Activated naive CD8-positive, alpha-beta T cell (primary cell): ENCODE measurements around the gene TNK2.
"Not testable (repeated sequence)": the region's sequence is repeated elsewhere in the genome, so short reads cannot be mapped to it uniquely, and the experiment has no call there.

Source experiments
- H3K27ac Mint-ChIP-seq: one replicate; pipeline ENCODE4 v1.8.0; 2021; ENCODE audit warnings: mixed read lengths
- H3K27me3 Mint-ChIP-seq: one replicate; pipeline ENCODE4 v1.8.0; 2021; ENCODE audit warnings: mixed read lengths
- H3K36me3 Mint-ChIP-seq: one replicate; pipeline ENCODE4 v1.8.0; 2021; ENCODE audit warnings: mixed read lengths
- H3K4me1 Mint-ChIP-seq: one replicate; pipeline ENCODE4 v1.8.0; 2021; ENCODE audit warnings: low read depth, mixed read lengths
- H3K4me3 Mint-ChIP-seq: one replicate; pipeline ENCODE4 v1.8.0; 2021; ENCODE audit warnings: mild to moderate bottlenecking, mixed read lengths
- H3K9me3 Mint-ChIP-seq: one replicate; pipeline ENCODE4 v1.8.0; 2021; ENCODE audit warnings: low read depth, mixed read lengths

The TNK2 gene

DNA sequence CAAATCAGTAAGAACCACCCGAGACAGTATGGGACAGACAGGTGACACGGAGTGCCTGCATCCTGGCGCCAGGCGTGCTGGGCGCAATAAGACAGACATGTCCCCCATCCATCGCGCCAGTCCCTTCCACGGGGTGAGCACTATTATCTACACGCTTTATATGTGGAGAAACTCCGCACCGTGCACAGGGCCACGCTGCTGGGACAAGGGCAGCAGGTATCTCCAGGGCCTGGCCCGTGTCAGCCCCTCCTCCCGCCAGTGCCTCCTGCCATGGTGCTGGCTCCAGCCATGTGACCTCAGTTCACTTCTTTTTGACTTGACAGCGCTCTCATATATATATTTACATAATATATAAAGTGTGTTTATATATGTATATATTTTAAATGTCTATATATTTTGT is 42.6 kb downstream of the TNK2 start:
- H3K4me1 Mint-ChIP-seq, result peaks cover 2% of the 10 kb centered on the region
- no peak overlapping the region for H3K4me3 Mint-ChIP-seq
- H3K27me3 Mint-ChIP-seq, result no peaks in the 10 kb centered on the region
- H3K9me3 Mint-ChIP-seq, result no peaks in the 10 kb centered on the region
- H3K27ac Mint-ChIP-seq, result no peak overlapping the region
- no peaks in the 10 kb centered on the region for H3K36me3 Mint-ChIP-seq

DNA sequence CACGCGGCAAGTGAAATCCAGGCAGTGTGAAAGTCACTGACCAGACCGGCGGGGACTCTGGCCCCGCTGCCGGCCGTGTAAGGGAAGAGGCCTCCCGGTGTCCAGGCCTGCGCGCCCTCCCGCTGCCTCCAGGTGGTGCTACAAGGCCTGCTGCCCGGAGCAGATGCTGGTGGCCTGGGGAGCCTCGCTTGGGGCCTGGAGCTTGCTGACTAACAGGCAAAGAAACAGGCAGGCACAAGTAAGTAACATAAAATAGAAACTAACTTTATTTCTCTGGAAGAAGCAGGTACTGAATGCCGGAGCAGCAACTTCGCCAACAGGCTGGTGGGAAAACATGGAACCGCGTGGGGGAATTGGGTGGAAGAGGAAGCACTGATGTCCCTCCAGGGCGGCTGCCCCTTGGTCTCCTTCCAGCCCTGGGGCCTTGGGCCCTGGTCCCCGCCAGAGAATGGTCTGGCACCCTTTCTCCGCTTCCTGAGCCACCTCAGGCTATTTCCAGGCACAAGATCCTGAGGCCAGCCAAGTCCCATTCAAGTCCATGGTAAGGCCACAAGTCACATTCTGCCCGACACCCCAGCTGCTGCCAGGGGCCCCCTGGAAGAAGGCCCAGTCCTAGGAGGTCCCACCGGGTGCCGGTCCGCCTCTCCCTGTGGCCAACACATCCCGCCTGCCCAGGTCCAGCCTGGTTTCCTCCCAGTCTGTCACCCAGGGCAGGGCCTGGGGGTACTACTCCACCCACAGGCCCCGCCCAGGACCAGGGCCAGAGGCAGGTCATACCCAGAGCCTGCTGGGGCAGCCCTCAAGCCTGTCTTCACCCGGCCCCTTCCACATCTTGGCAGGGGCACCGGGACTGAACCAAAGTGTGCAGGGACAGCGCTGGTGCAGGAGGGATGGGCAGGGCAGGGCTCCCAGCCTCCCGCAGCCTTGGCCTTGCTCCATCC is 45.0 kb downstream of the TNK2 start:
- Mint-ChIP-seq H3K27me3 (no peaks in the 10 kb centered on the region), H3K4me3 (no peak overlapping the region), H3K27ac (no peak overlapping the region), H3K36me3 (no peaks in the 10 kb centered on the region), H3K4me1 (peaks cover 5% of the 10 kb centered on the region), H3K9me3 (no peaks in the 10 kb centered on the region)

DNA sequence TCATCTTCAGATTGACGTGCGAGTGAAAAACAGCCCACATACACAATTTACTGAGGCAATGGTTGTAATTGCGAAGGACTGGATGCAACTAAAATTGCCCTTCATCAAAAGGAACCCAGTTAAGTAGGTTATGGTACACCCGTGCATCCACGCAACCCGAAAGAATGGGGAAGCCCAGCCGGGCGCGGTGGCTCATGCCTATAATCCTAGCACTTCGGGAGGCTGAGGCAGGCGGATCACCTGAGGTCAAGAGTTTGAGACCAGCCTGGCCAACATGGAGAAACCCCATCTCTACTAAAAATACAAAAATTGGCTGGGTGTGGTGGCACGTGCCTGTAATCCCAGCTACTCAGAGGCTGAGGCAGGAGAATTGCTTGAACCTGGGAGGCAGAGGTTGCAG is 46.0 kb downstream of the TNK2 start:
- H3K4me3 Mint-ChIP-seq, H3K36me3 Mint-ChIP-seq, H3K27ac Mint-ChIP-seq, H3K27me3 Mint-ChIP-seq, H3K9me3 Mint-ChIP-seq, H3K4me1 Mint-ChIP-seq: not testable (repeated sequence)

DNA sequence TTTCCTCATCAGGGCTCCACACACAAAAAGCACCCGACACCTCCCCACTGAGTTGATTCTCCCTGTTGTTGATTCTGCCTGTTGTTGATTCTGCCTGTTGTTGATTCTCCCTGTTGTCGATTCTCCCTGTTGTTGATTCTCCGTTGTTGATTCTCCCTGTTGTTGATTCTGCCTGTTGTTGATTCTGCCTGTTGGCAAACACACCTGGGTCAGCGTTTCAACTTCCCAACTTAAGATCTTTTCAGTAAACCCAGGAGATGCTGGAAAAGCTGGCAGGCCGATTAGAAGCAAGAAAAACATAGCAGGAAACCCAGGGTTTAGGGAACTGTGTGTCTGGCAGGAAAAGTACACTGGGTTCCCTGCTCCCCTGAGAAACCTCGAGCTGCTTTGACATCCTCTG is 47.9 kb downstream of the TNK2 start:
- Mint-ChIP-seq H3K36me3 (no peaks in the 10 kb centered on the region), H3K27ac (no peak overlapping the region), H3K9me3 (no peaks in the 10 kb centered on the region), H3K27me3 (no peaks in the 10 kb centered on the region), H3K4me3 (no peak overlapping the region), H3K4me1 (peaks cover 5% of the 10 kb centered on the region)

DNA sequence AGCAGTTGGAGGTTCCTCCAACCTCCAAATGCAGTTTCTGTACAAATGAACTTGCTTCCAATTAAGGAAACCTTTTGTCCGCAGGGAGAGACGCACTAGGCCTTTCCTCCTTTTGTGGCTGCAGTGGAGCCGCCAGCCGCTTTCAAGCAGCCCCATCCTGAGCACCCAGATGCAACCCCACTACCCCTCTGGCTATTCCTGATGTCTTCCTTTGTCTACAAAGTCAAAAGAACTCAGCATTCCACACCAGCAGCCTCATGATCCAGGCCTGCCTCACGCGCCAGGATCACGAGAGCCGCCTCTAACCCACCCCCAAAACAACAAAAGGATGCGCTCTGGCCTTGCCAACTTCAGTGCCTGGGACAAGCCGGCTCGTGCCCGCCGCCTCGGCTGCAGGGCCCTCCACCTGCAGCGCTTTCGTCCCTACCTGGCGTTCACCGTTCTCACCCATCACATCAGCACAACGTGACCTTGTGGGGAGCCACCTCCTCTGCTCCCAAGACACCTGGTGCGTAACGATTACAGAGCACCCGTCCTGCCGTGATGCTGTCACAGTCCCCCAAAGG is 48.4 kb downstream of the TNK2 start:
- Mint-ChIP-seq H3K36me3 (no peaks in the 10 kb centered on the region), H3K4me1 (peaks cover 5% of the 10 kb centered on the region), H3K9me3 (no peaks in the 10 kb centered on the region), H3K27ac (no peak overlapping the region), H3K27me3 (no peaks in the 10 kb centered on the region), H3K4me3 (no peak overlapping the region)

DNA sequence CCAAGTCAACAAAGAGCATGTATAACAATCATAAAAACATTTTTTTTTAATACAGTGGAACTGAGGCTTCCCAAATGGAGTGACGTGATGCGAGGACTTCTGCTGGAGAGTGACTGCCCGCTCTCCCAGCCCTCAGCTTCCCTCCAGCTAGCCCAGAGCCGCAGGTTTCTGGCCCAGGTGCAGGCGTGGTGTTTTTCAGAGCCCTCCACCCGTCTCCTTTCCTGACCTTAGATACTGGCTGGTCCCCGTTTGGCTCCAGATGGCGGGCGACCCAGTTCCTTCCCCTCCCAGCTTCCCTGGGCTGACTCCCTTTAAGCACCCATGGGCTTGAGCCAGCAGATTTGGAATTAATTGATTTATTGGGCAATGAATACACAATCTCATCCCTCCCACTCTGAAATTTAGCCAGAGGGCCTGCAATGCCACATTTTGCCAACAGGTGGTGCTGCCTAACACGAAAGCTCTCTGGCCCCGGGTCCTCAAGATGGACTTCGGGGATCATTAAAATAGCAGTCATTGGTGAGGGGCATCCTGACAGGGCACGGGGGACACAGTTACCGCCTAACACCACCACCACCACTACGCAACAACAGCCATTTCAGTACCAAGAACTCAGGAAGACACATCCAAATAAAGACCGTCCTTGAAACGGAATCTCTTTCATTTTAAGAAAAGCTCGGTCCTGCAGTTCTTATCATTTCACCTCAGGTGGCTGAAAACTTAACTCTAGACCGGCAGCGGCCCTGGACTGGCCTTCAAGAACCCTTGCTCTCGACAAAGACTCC is 49.1 kb downstream of the TNK2 start:
- H3K36me3 Mint-ChIP-seq, result no peaks in the 10 kb centered on the region
- H3K4me1 Mint-ChIP-seq, result peaks cover 5% of the 10 kb centered on the region
- no peak overlapping the region for H3K27ac Mint-ChIP-seq
- peak overlapping the region; percentile 71 for H3K4me3 Mint-ChIP-seq
- H3K9me3 Mint-ChIP-seq, result no peaks in the 10 kb centered on the region
- no peaks in the 10 kb centered on the region for H3K27me3 Mint-ChIP-seq

DNA sequence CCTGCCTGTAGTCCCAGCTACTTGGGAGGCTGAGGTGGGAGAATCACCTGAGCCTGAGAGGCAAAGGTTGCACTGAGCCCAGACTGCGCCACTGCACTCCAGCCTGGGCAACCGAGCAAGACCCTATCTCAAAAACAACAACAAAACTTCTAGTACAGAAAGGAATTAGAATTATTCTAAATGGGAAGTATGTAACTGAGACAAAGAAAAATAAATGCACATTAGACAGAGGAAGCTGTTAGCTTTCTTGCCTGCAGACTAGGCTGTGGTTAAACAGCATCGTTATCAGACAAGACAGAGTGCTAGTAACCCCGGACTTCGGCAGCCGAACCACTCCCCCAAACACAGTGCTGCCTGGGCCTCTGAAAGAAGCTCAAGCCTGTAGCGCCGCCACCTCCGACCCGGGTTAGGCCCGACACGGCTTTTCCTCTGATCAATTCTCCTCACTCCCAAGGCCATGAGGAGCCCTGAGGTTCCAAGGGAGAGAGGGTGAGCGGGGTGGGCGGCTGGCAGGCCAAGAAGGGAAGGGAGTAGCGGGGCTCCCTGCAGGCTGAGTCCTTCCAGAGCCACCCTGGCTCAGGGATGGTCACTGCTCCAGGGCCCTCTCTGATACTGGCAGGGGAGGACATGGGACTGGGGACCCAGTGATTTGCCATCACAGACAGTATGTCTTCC is 51.8 kb downstream of the TNK2 start:
- Mint-ChIP-seq H3K4me3 (no peak overlapping the region), H3K9me3 (no peaks in the 10 kb centered on the region), H3K4me1 (peaks cover 3% of the 10 kb centered on the region), H3K36me3 (no peaks in the 10 kb centered on the region), H3K27ac (no peak overlapping the region), H3K27me3 (peaks cover 1% of the 10 kb centered on the region)

DNA sequence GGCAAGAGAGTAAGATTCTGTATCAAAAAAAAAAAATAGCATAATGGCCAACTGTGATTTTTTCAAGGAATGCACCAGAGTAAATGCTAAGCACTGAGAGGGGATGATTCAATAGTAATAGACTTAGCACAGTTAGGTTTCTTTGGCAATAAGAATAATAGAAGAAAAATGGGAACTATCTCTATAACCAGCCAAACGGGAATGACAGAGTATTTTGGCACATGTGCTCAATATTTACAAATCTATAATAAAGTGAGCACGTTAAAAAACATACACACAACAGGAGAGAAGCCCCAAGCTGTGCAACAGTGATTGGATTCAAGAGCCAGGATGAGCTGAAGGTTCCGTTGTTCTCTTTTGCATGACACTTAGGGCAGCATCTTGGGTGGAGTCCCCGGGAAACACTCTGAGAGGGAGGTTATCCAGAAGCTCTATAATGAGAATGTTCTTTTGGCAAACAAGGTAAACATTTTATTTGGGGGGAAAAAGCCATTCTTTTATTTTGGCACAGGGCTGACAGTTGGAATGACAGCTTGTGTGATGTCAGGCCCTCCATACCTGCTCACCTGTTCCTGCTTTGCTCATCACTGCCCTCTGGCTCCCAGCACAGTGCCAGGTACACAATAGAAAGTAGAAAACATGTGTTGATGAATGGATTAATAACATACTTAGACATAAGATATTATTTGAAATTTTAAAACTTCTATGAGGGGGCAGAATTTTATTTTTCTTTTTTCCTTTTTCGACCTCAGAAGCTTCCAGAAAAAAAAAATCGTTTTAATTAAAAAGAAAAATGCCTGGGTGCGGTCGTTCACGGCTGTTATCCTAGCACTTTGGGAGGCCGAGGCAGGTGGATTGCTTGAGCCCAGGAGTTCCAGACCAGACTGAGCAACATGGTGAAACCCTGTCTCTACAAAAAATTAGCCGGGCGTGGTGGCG is 52.6 kb downstream of the TNK2 start:
- Mint-ChIP-seq H3K27ac (no peak overlapping the region), H3K36me3 (no peaks in the 10 kb centered on the region), H3K9me3 (no peaks in the 10 kb centered on the region), H3K4me3 (no peak overlapping the region), H3K27me3 (peaks cover 1% of the 10 kb centered on the region), H3K4me1 (peaks cover 9% of the 10 kb centered on the region)

DNA sequence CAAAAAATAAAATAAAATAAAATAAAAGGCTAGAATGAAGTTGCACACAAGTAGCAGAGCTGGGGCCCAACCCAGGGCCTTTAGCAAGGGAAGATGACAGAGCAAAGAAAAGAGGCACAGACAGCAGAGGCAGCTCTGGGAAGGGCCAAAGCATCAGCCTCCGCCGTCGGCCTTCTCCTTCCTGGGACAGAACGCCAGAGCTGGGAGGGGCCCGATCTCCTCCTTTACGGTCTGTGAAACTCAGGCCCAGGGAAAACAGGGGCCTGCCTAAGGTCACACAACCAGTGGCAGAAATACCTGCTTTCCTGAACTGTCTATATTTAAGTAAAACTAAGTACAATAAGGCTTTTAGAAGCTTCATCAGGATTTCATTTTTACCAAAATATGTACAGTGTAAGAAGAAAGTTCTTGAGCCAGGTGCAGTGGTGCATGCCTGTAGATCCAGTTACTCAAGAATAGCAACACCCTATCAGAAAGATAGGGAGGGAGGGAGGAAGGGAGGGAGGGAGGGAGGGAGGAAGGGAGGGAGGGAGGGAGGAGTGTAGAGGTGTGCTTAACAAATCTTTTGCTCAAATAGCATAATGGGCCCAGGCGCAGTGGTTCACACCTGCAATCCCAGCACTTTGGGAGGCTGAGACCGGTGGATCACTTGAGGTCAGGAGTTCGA is 53.6 kb downstream of the TNK2 start:
- Mint-ChIP-seq H3K9me3 (no peaks in the 10 kb centered on the region), H3K4me3 (no peak overlapping the region), H3K36me3 (no peaks in the 10 kb centered on the region), H3K4me1 (peaks cover 10% of the 10 kb centered on the region), H3K27ac (no peak overlapping the region), H3K27me3 (peaks cover 1% of the 10 kb centered on the region)

DNA sequence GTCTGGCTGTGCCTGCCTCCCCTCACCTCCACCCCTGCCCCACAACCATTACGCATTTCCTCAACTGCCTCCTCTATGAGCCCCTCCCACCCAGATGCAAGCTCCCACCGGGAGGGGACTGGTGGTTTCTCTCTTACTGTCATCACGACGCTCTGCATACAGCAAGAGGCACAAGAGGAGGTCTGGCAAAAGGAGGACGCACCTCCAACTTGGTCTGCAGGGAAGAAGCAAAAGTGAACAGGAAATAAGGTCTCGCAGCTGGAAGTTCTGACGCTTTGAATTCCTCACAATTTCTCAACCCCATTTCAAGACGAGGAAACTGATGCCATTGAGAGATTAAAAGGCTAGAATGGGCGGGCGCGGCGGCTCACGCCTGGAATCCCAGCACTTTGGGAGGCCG is 54.4 kb downstream of the TNK2 start:
- Mint-ChIP-seq H3K36me3 (no peaks in the 10 kb centered on the region), H3K4me1 (peaks cover 7% of the 10 kb centered on the region), H3K4me3 (no peak overlapping the region), H3K27ac (no peak overlapping the region), H3K27me3 (peaks cover 1% of the 10 kb centered on the region), H3K9me3 (no peaks in the 10 kb centered on the region)

DNA sequence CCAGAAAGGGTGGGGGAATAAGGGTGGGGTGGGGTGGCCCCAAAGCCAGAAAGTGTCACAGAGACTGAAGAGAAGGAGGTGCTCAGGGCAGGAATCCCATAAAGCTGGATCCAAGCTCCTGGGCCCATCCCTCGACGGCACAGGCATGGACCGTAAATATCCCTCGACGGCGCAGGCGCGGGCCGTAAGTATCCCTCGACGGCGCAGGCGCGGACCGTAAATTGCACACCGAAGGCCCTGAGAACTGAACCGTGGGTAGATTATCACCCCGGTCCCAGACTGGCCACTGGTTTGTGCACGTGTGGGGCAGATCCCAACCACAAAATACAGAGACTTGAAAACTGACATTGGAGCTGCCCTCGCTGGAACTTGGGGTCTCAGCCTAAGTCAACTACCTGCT is 55.3 kb downstream of the TNK2 start:
- Mint-ChIP-seq H3K27ac (no peak overlapping the region), H3K27me3 (peaks cover 1% of the 10 kb centered on the region), H3K36me3 (no peaks in the 10 kb centered on the region), H3K4me1 (peaks cover 7% of the 10 kb centered on the region), H3K9me3 (no peaks in the 10 kb centered on the region), H3K4me3 (no peak overlapping the region)

DNA sequence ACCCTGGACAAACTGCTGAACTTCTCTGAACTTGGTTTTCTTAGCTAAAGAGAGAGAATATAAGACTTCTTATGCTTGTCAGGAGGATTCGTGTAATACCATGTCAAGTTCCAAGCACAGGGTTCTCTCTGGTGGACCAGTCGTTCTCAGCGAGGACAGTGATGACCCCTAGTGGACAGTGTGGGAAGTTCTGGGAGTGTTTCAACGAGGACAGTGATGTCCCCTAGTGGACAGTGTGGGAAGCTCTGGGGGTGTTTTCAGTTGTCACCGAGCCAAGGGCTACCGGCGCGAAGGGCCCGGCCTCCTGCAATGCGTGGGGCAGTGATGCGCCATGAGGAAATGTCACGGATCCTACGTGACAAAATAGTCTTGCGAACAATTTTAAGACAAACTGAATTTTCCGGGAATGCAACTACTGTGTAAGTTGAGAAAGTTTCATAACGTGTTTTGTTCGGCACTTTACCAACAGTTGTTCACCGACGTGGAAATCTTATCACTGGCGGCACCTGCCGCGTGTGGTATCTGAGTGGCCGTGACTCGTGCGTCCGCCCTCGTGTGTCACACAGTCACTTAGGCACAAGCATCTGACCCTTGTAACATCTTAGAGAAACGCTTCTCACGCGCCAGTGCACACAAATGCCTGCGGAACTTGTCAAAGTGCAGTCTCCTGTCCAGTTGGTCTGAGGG is 57.4 kb downstream of the TNK2 start:
- Mint-ChIP-seq H3K27me3 (peaks cover 1% of the 10 kb centered on the region), H3K4me3 (peak overlapping the region; percentile 30), H3K4me1 (peaks cover 7% of the 10 kb centered on the region), H3K36me3 (no peaks in the 10 kb centered on the region), H3K27ac (no peak overlapping the region), H3K9me3 (no peaks in the 10 kb centered on the region)

DNA sequence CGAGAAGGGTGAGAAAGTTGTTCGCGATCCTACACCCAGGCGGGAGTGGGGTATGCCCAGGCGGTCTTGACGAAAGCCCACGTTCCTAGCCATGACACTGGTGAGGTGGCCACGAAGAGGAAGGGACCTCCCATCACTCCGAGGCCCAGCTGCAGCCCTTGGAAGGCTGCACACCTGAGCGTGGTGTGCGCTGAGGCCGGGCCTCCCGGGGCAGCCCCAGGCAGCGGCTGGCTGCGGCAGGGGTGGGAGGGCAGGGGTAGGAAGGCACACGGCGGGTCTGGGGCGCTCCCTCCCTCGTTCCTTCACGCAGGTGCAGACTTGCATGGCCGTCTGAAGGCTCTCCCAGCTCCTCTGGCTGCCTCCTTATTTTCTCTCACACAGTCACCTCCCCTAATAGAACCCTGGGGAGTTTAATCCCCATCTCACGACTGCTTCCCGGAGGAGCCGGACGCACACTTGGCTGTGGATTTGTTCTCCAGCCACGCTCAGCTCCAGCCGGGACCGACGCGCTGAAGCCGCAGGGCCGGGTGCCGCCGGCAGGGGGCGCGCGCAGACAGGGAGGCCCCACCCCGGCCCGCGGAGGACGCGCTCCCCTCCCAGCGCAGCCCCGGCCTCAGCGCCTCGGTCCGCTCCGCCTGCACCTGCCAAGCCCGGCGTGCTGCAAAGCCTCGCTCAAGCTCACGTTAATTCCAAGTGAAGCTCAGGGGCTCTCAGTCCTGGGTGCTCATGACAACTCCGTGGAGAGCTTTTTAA is 58.9 kb downstream of the TNK2 start:
- H3K9me3 Mint-ChIP-seq, result no peaks in the 10 kb centered on the region
- H3K36me3 Mint-ChIP-seq, result no peaks in the 10 kb centered on the region
- no peak overlapping the region for H3K4me3 Mint-ChIP-seq
- peaks cover 7% of the 10 kb centered on the region for H3K4me1 Mint-ChIP-seq
- no peak overlapping the region for H3K27ac Mint-ChIP-seq
- peaks cover 1% of the 10 kb centered on the region for H3K27me3 Mint-ChIP-seq
